Gastroesophageal sphincter (tissue), 3 donors: Measurements from ENCODE around the gene TPP2.

ENCODE experiments used
- EP300 ChIP-seq: sonication (generic); formaldehyde crosslinking; IDR thresholded peaks from one replicate; pipeline ENCODE4 v1.6.1; 2017; ENCODE audit warnings: antibody characterized with exemption, mild to moderate bottlenecking
- POLR2A ChIP-seq, 2 donors: fragments of 450-650 bp; IDR thresholded peaks; one replicate each; pipeline ENCODE4 v1.6.1; 2017; ENCODE audit warnings: antibody characterized with exemption in 2 of 2, mild to moderate bottlenecking in 2 of 2, moderate library complexity in 1 of 2
- POLR2AphosphoS5 ChIP-seq: sonication (generic); formaldehyde crosslinking; IDR thresholded peaks from one replicate; pipeline ENCODE4 v1.6.1; 2017; ENCODE audit warnings: antibody characterized with exemption
- TF ChIP-seq, protein P1 (sequence below), 4 experiments: fragments of 200-600 bp in 2 of 4; fragments of 450-650 bp in 2 of 4; sonication (generic) in 1 of 4; IDR thresholded peaks; one replicate each; pipeline ENCODE4 v1.5.1; 2017 to 2019; ENCODE audit warnings: antibody characterized with exemption in 4 of 4, mild to moderate bottlenecking in 2 of 4, moderate library complexity in 2 of 4

DNA sequence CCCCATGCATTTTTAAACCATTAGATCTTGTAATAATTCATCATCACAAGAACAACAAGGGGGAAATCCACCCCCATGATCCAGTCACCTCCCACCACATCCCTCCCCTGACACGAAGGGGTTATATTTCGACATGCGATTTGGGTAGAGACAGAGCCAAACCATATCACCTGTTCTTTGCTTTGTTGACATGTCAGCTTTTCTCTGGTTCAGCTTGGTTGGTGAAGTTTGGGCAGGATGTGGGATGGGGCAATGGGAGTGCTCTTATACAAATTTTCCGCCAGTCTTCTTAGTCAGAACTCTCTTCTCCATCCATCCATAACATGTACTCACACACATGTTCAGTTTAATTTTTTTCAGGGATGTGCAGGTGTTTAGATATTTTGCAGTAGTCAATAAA lies 12.9 kb downstream of the TPP2 start:
- TF ChIP-seq POLR2A (IDR thresholded peaks at IDR 0.05) (no peak), POLR2AphosphoS5 (no peak), EP300 (no peak)
- TF ChIP-seq, protein P1, sequence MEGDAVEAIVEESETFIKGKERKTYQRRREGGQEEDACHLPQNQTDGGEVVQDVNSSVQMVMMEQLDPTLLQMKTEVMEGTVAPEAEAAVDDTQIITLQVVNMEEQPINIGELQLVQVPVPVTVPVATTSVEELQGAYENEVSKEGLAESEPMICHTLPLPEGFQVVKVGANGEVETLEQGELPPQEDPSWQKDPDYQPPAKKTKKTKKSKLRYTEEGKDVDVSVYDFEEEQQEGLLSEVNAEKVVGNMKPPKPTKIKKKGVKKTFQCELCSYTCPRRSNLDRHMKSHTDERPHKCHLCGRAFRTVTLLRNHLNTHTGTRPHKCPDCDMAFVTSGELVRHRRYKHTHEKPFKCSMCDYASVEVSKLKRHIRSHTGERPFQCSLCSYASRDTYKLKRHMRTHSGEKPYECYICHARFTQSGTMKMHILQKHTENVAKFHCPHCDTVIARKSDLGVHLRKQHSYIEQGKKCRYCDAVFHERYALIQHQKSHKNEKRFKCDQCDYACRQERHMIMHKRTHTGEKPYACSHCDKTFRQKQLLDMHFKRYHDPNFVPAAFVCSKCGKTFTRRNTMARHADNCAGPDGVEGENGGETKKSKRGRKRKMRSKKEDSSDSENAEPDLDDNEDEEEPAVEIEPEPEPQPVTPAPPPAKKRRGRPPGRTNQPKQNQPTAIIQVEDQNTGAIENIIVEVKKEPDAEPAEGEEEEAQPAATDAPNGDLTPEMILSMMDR (IDR thresholded peaks at IDR 0.05) = no peak
